Keratinocyte (primary cell): Measurements from ENCODE around the gene IFT52. TPM values are rescaled to one million over a fixed set of nuclear protein-coding genes. Genes with fewer than 3 reads are reported as not detected.
"Not testable (repeated sequence)": the region's sequence is repeated elsewhere in the genome, so short reads cannot be mapped to it uniquely, and the experiment has no call there.

ENCODE experiments used
- DNase-seq: peaks from one replicate; pipeline ENCODE4 v3.0.0-alpha.2; 2011; ENCODE audit warnings: low read depth, missing footprints, low spot score
- FAIRE-seq: peaks from 2 replicates; lab custom pipeline; 2011; peaks lifted over from hg19 to GRCh38; lab: Jason Lieb, UNC
- H2AFZ ChIP-seq: 2 replicates; pipeline ENCODE4 v1.6.0; 2012; ENCODE audit warnings: low read length, control low read depth, inconsistent platforms; ENCODE audit not compliant: control insufficient read depth
- H3K27ac ChIP-seq: 2 replicates; pipeline ENCODE4 v1.5.1; 2011; ENCODE audit warnings: low read length; ENCODE audit not compliant: control insufficient read depth, insufficient read depth
- H3K27me3 ChIP-seq: 3 replicates; pipeline ENCODE4 v1.6.0; 2011; ENCODE audit warnings: low read length; ENCODE audit not compliant: control insufficient read depth, insufficient read depth; ENCODE audit errors: extremely low read depth
- H3K36me3 ChIP-seq, 2 experiments: 2 replicates in 1 of 2; 3 replicates in 1 of 2; pipeline ENCODE4 v1.5.1; 2011; ENCODE audit warnings: low read length in 2 of 2, mild to moderate bottlenecking in 1 of 2; ENCODE audit not compliant: control insufficient read depth in 2 of 2, insufficient read depth in 2 of 2; ENCODE audit errors: extremely low read depth in 1 of 2
- H3K4me1 ChIP-seq: 3 replicates; pipeline ENCODE4 v1.5.1; 2011; ENCODE audit warnings: low read length; ENCODE audit not compliant: control insufficient read depth, insufficient read depth; ENCODE audit errors: extremely low read depth
- H3K4me2 ChIP-seq: 3 replicates; pipeline ENCODE4 v1.6.0; 2011; ENCODE audit warnings: low read depth, low read length; ENCODE audit not compliant: control insufficient read depth, insufficient read depth; ENCODE audit errors: extremely low read depth
- H3K4me3 ChIP-seq, 3 experiments: fragments of 200-600 bp in 1 of 3; sonication (generic) in 1 of 3; 2 replicates in 2 of 3; 3 replicates in 1 of 3; pipeline ENCODE4 v1.5.1; 2011 to 2016; ENCODE audit warnings: low read length in 3 of 3, mild to moderate bottlenecking in 3 of 3, control low read depth in 2 of 3, inconsistent platforms in 1 of 3, low read depth in 1 of 3, mixed read lengths in 1 of 3, mixed run types in 1 of 3, moderate library complexity in 1 of 3; ENCODE audit not compliant: control insufficient read depth in 2 of 3, insufficient read depth in 2 of 3; ENCODE audit errors: extremely low read depth in 1 of 3
- H3K79me2 ChIP-seq: 2 replicates; pipeline ENCODE4 v1.6.0; 2012; ENCODE audit warnings: low read length; ENCODE audit not compliant: control insufficient read depth, insufficient read depth
- H3K9ac ChIP-seq: 3 replicates; pipeline ENCODE4 v1.6.0; 2011; ENCODE audit warnings: low read length; ENCODE audit not compliant: control insufficient read depth, insufficient read depth; ENCODE audit errors: extremely low read depth
- H3K9me1 ChIP-seq: 3 replicates; pipeline ENCODE4 v1.6.0; 2011; ENCODE audit warnings: low read length; ENCODE audit not compliant: control insufficient read depth, insufficient read depth; ENCODE audit errors: extremely low read depth
- H3K9me3 ChIP-seq: 2 replicates; pipeline ENCODE4 v1.5.1; 2012; ENCODE audit warnings: low read depth, low read length; ENCODE audit not compliant: control insufficient read depth
- H4K20me1 ChIP-seq: 3 replicates; pipeline ENCODE4 v1.6.0; 2011; ENCODE audit warnings: low read length; ENCODE audit not compliant: control insufficient read depth, insufficient read depth; ENCODE audit errors: extremely low read depth
- CTCF ChIP-seq, 3 experiments: IDR thresholded peaks in 1 of 3; conservative IDR thresholded peaks in 1 of 3; optimal IDR thresholded peaks in 1 of 3; 2 replicates in 2 of 3; 3 replicates in 1 of 3; pipeline versions ENCODE3 to v1.5.1; 2011; ENCODE audit warnings: low read length in 3 of 3, mild to moderate bottlenecking in 3 of 3, moderate library complexity in 2 of 3, control low read depth in 1 of 3, inconsistent platforms in 1 of 3; ENCODE audit not compliant: insufficient read depth in 2 of 3; ENCODE audit errors: extremely low read depth in 1 of 3
- EZH2 ChIP-seq: IDR thresholded peaks from one replicate; pipeline ENCODE4 v1.6.1; 2012; ENCODE audit warnings: inconsistent platforms, mild to moderate bottlenecking, low read length, moderate library complexity
- dilution Hi-C: fragments of 300-500 bp; cut with MboI; formaldehyde crosslinking; loops from one replicate; pipeline ENCODE4 v1.7.0; 2020; ENCODE audit warnings: low sequenced_read_pairs; ENCODE audit not compliant: extremely low pct_ligation_motif_present
- polyA plus RNA-seq, 5 experiments: library from polyadenylated mRNA; depleted of rRNA in 3 of 5; stranded (reverse) in 3 of 5; stranded (forward) in 1 of 5; unstranded in 1 of 5; fragments of >200 nt; gene quantifications; 1 replicate in 1 of 5; 2 replicates in 3 of 5; 3 replicates in 1 of 5; pipeline versions ENCODE4 v1.2.1 to v1.2.3, GENCODE V29; 2011 to 2012; ENCODE audit warnings: missing spikeins in 2 of 5, low read depth in 1 of 5, low replicate concordance in 1 of 5

IFT52 gene
- polyA plus RNA-seq, 1 donor (not counting 4 experiments of a cell fraction or from before 2014, with no cell fraction given) = 22.8 TPM

GRCh38 chr20:43584448-43585136, 6.1 kb upstream of the IFT52 start:
- FAIRE-seq (no peak), DNase-seq (no peak)
- Histone ChIP-seq H3K9ac (no peak overlapping the region), H3K9me3 (no peaks in the 10 kb centered on the region), H3K79me2 (no peaks in the 10 kb centered on the region), H3K27me3 (no peaks in the 10 kb centered on the region), H2AFZ (no peak overlapping the region), H4K20me1 (no peaks in the 10 kb centered on the region), H3K9me1 (no peaks in the 10 kb centered on the region), H3K27ac (no peak overlapping the region), H3K4me3 (no peak overlapping the region), H3K4me1 (no peaks in the 10 kb centered on the region), H3K36me3 (no peaks in the 10 kb centered on the region), H3K4me2 (no peak overlapping the region)
- TF ChIP-seq EZH2 = no peak
- no peak for TF ChIP-seq CTCF (optimal IDR thresholded peaks at IDR 0.05 in 1 of 3, IDR thresholded peaks at IDR 0.05 in 1 of 3, conservative IDR thresholded peaks at IDR 0.05 in 1 of 3; ENCODE audit: extremely low read depth in 1 of 3, insufficient read depth in 2 of 3, low read length in 3 of 3)
- dilution Hi-C loops = no loop called here

GRCh38 chr20:43586641-43587040, 4.1 kb upstream of the IFT52 start:
- Histone ChIP-seq H2AFZ (no peak overlapping the region), H3K4me1 (peaks cover 10% of the 10 kb centered on the region), H3K9me3 (no peaks in the 10 kb centered on the region), H3K9me1 (no peaks in the 10 kb centered on the region), H3K4me3 (no peak overlapping the region), H3K4me2 (no peak overlapping the region), H4K20me1 (no peaks in the 10 kb centered on the region), H3K9ac (no peak overlapping the region), H3K27ac (no peak overlapping the region), H3K27me3 (no peaks in the 10 kb centered on the region), H3K79me2 (peaks cover 8% of the 10 kb centered on the region), H3K36me3 (no peaks in the 10 kb centered on the region)
- TF ChIP-seq EZH2 = no peak
- DNase-seq (no peak), FAIRE-seq (no peak)
- dilution Hi-C loops = no loop called here

GRCh38 chr20:43588526-43588925, 2.2 kb upstream of the IFT52 start:
- H3K9me1 ChIP-seq, dilution Hi-C loops, H3K9ac ChIP-seq, H3K4me2 ChIP-seq, H3K4me3 ChIP-seq, DNase-seq, H3K27me3 ChIP-seq, H3K36me3 ChIP-seq, FAIRE-seq, H3K9me3 ChIP-seq, H2AFZ ChIP-seq, H3K79me2 ChIP-seq, H4K20me1 ChIP-seq, H3K27ac ChIP-seq, H3K4me1 ChIP-seq: not testable (repeated sequence)
